IPS-11a (cell line): ENCODE measurements around the gene ENPP3.

Experiments
- H3K4me3 ChIP-seq: one replicate; pipeline ENCODE4 v1.5.1; 2013; ENCODE audit warnings: low read depth, low read length, control low read depth

The ENPP3 gene

DNA sequence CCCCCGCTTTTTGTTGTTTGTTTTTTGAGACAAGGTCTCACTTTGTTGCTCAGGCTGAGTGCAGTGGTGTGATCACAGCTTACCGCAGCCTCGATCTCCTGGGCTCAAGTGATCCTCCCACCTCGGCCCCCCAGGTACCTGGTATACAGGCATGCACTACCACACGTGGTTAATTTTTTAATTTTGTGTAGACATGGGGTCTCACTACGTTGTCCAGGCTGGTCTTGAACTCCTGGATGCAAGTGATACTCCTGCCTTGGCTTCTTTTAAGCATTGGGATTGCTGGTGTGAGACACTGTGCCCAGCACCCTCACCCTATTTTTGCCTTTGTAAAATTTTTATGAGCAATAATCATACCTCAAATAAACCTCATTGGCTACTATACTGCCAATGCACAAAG, 5.5 kb downstream of the ENPP3 start:
- no peak overlapping the region for H3K4me3 ChIP-seq

DNA sequence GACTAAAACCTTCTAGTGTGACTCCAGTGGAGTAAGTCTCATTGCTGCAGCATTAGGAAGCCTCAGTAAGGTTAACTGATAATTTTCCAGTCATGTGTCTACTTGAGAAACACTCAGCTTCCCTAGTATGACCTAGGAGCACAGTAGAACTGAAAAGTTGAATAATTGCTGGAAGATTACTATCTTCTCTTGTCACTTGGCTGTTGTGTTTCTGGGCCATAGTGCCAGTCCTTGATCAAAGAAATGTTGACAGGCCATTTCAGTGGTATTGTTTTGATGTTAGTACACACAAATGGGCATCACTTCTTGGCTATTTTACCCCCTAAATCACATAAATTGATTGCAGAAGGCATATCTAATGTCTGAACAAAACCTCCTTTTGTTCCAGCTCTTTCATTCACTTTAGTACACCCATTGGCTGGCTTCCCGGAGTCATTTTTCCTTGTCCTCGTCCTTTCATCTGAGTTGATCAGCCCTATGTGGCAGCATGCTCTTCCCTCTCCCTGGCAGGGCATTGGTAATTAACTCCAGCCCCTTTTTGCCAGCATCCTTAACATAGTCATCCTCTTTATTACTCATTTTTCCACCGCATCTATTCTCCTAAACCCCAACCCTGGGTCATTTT, 6.0 kb downstream of the ENPP3 start:
- no peak overlapping the region for H3K4me3 ChIP-seq

DNA sequence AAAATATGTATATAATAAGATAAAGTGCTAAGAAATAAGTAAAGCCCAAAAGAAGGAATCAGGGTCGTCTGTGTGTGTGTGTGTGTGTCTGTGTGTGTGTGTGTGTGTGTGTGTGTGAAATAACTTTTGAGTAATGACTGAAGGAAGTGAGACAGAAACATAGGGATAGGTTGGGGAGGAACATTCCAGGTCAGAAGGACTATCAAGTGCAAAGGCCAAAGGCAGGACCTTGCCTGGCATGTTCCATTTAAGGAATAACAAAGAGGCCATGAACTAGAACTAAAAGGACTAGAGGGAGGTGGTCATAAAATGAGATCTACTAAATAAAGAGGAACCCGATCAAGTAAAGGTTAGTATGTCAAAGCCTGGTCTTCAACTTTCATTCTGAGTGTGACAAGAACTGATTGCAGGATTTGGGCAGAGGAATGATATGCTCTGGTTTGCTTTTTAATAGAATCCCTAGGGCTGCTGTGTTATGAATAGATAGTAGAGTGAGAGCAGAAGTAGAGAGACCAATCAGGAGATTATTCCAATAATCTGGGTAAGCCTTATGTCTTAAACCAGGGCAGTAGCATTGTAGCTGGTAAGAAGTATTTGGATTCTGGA, 6.9 kb downstream of the ENPP3 start:
- no peak overlapping the region for H3K4me3 ChIP-seq

DNA sequence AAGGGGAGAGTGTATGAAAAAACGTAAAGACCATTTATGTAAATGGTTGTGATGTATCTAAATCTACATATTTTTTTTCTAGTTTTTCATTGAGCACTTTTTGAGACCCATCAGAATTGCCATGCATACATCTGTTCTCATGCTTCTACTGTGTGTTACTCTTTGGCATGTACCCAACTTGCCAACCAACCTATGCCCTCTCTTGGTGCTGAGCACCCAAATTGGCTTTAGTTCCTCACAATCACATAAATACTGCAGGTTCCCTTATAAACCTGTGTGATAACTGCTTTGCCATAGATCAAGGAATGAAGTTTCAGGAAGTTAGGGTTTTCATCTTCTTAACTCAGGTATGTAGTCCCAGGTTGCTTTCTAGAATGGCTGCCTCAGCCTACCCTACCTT, 7.8 kb downstream of the ENPP3 start:
- no peak overlapping the region for H3K4me3 ChIP-seq

DNA sequence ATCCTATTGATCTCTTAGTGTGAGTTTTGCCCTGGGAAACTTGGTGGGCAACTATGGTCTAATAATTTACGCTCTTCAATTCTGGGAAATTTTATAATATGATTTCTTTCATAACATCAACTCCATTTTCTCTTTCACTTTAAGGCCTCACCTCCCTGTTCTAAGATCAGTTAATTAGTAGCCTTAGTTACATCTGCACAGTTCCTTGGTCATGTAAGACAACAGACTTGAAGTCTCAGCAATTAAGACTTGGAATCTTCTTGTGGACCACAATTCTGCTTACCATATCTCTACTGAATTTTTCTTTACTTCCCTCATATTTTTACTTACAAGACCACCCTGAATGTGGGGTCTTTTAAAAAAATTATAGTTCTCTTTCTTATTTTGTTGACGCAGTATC, 8.7 kb downstream of the ENPP3 start:
- no peak overlapping the region for H3K4me3 ChIP-seq

DNA sequence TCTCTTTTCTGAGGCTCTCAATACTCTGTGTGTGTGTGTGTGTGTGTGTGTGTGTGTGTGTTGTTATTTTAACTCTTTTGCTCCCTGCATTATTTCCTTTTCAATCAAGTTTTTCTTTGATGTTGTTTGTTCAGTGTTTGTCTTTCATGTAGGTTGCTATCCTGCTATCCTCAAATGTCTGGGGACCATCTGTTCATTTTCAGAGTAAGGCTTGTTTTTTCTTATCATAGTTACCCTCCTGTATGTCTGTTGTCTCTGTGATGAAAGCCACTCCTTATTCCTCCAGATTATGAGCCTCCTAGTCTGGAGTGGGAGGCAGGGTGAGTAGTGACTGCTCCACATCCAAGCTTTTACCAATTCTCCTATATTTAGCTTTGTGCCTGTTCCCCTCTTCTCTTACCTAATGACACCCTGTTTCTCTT, 9.2 kb downstream of the ENPP3 start:
- no peak overlapping the region for H3K4me3 ChIP-seq

DNA sequence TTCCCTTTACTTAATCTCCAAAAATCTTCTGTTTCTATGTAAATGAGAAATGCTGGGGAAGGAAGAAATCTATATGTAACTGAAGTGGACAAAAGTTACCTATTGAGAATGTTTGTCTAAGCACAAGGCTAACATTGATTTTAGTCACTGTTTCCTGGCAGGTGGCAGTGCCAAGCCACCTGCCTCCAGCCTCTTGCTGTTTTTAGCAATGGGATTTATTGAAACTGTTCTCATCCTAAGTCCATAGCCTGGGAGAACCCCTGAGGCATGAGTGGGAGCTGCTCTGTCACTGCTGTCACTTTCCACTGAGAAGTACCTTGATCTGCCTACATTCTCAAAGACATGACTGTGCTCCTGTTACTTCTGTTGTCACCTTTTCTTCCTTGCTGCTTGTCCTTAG, 14.7 kb downstream of the ENPP3 start:
- H3K4me3 ChIP-seq = no peak overlapping the region

DNA sequence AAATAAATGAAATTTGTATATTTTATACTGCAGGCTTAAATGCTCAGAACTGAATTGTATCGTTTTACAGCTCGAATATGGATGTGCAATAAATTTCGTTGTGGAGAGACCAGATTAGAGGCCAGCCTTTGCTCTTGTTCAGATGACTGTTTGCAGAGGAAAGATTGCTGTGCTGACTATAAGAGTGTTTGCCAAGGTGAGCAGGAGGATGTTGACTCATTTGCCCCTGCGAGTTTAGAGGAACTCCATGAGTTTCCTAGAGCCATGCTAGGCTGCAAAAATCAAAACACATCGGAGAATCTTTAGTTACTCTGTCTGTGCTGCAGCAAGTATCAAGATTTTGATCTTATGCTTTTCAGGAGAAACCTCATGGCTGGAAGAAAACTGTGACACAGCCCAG, 15.4 kb downstream of the ENPP3 start:
- no peak overlapping the region for H3K4me3 ChIP-seq

DNA sequence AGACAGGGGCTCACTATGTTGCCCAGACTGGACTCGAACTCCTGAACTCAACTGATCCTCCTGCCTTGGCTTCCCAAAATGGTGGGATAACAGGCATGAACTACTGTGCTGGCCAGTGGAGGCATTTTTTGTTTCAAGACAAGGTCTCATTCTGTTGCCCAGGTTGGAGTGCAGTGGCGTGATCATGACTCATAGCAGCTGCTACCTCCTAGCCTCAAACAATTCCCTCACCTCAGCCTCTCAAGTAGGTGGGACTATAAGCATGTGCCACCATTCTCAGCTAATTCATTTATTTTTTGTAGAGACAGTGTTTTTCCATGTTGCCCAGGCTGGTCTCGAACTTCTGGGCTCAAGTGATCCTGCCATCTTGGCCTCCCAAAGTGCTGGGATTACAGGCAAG, 17.2 kb downstream of the ENPP3 start:
- no peak overlapping the region for H3K4me3 ChIP-seq

DNA sequence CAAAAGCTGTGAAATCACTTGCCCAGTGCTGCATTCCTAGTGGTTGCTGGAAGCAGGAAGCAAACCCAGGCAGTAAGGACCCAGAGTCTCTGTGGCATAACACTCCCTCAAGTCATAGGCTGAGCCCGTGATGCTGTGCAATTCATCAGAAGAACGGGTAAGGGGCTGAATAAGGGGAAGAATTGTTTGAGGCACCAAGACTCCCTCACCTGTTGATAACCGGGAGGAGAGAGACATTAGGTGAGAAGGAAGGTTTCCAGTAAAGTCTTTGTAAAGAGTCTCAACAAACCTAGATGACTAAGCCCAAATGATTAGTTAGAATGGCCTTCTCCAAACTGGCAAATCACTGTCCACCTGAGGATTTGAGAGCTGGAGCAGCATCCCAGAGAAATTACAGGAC, 18.3 kb downstream of the ENPP3 start:
- H3K4me3 ChIP-seq = no peak overlapping the region

DNA sequence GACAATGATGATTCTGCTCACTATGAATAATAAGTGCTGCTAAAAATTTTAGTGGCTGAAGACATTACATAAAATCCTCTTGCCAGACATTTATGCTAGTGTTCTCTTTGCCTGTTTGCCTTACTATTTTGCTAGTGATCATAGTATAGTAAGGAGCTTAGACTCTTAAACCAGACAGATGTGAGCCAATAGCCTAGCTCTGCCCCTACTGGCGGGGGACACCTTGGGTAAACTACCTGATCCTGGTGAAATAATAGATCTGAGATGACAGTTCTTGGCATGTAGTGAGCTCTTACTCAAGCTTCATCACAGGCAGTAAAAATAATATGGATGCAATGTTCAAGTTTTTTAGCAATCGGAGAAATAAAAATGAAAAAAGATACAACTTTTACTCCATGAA, 18.8 kb downstream of the ENPP3 start:
- no peak overlapping the region for H3K4me3 ChIP-seq

DNA sequence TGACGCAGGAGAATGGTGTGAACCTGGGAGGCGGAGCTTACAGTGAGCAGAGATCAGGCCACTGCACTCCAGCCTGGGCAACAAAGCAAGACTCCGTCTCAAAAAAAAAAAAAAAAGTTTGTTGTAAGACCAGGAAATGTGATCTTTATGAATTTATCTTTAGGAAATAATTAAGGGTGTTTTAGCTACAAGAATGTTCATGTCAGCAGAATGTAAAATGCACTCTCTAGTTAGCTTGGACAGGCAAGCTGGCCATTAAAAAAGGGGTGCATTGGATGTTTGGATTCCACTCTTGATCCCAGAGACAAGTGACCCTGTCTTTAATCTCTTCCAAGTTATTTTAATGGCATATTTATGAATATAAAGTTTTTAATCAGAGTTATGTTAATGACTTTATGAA, 19.6 kb downstream of the ENPP3 start:
- H3K4me3 ChIP-seq = no peak overlapping the region

DNA sequence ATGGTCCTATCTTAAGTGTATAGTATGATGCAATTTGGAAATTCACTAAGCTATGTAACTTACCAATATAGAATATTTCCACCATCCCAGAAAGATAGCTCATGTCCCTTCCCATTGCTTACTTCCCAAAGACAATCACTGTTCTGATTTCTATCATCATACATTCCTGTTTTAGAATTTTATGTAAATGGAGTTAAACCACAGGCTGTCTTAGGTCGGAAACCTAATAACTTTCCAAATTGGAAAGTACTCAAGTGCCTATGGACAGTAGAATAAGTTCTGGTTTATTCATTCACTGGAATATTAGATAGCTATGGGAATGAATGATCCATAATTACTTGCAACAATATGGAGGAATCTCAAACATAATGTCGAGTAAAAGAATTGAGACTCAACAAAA, 20.1 kb downstream of the ENPP3 start:
- no peak overlapping the region for H3K4me3 ChIP-seq

DNA sequence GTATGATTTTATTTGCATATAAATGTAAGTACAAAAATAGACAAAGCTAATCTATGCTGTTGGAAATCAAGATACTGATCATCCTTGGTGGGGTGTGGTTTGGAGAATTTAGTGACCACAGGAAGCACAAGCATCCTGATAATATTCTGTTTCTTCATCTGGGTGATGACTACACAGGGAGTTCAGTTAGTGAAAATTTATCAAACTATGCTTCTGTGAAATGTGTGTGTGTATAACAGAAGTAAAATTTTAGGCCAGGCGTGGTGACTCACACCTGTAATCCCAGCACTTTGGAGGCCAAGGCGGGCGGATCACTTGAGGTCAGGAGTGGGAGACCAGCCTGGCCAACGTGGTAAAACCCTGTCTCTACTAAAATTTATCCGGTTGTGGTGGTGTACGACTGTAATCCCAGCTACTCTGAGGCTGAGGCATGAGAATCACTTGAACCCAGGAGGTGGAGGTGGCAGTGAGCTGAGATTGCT, 20.6 kb downstream of the ENPP3 start:
- H3K4me3 ChIP-seq = no peak overlapping the region

DNA sequence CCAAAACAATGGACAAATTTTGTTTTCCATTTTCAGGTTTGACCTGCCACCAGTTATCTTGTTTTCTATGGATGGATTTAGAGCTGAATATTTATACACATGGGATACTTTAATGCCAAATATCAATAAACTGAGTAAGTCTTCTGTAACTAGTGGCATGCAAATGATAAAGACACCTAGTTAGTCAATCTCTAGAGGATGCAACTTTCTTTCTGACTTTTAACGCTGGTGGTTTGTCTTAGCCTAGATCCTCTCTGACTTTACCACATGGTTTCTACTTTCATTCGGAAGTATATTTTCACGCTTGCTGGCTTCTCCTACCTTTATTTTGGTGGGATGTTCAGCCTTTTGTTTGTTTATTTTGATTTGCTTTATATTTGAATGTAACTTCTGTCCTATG, 21.2 kb downstream of the ENPP3 start:
- H3K4me3 ChIP-seq = no peak overlapping the region

DNA sequence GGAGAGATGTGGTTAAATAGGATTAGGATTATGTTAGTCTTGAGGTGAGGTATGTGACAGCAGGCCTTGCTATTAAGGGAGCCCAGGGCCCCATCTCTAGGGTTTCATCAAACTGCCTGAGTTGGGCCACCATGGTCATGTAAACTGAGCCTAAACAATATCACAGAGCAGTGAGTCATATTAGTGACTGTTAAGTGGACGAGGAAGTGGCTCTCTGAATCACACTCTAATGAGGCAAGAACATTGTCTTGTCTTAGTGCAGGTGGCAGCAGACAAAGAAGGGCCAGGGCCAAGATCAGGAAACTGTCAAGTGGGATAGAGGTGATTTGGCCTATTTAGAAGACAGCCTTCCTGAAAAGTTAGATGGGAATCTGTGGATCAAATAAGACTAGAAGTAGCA, 23.1 kb downstream of the ENPP3 start:
- no peak overlapping the region for H3K4me3 ChIP-seq

DNA sequence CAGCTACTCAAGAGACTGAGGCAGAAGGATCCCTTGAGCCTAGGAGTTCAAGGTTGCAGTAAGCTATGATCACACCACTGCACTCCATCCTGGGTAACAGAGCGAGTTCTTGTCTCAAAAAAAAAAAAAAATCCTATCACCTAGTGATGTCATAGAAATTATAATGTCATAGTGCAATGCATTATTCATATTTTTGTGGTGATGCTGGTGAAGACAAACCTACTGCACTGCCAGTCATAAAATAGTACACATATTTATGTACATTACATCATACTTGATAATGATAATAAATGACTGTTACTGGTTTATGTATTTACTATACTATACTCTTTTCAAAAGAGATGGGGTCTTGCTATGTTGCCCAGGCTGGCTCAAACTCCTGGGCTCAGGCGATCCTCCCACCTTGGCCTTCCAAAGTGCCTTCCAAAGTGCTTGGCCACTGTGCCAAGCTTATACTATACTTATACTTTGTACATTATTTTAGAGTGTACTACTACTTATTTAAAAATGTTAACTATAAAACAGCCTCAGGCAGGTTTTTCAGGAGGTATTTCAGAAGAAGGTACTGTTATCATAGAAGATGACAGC, 26.6 kb downstream of the ENPP3 start:
- H3K4me3 ChIP-seq = no peak overlapping the region

DNA sequence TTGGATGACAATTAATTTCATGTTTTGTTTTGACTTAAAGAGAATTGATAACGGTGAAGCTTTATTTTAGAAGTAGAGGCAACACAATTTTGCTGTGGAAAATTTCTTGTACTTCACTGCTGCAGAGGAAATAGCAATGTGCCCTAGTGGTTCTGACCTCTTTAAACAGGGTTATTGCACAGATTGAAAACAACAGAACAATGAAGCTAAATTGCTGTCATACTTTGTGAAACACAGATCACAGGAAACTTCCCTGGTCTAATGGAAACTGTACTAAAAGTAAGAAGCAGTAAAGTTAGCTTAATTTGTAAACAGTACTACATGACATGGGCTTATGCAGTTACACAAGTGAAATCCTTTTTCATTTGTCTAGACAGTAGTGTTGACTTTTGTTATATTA, 32.8 kb downstream of the ENPP3 start:
- H3K4me3 ChIP-seq = no peak overlapping the region

DNA sequence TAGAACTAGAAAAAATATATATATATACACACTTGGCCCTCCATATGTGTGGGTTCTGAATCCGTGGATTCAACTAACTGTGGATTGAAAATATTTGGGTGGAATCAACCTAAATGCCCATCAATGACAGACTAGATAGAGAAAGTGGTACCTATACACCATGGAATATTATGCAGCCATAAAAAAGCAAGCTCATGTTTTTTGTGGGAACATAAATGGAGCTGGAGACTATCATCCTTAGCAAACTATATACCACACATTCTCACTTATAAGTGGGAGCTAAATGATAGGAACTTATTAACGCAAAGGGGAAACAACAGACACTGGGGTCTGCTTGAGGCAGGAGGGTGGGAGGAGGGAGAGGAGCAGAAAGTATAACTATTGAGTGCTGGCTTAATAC, 36.1 kb downstream of the ENPP3 start:
- H3K4me3 ChIP-seq = no peak overlapping the region

DNA sequence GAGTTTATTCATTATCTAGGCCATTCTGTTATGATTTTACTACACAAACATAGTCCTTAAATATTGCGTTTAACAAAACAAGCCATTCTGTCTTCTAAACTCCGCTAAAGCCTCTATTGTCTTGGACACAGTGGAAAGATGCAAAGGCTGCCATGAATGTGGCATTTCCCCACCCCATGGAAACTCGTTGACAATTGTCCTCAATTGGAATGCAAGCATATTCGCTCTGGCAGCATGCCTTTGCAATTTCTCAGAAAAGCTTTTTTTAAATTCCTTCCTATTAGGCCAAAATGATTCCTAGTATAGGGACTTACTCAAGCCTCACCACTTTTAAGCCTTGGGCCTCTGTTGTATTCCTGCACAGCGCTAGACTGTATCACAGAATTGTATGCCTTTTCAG, 41.3 kb downstream of the ENPP3 start:
- H3K4me3 ChIP-seq = no peak overlapping the region

DNA sequence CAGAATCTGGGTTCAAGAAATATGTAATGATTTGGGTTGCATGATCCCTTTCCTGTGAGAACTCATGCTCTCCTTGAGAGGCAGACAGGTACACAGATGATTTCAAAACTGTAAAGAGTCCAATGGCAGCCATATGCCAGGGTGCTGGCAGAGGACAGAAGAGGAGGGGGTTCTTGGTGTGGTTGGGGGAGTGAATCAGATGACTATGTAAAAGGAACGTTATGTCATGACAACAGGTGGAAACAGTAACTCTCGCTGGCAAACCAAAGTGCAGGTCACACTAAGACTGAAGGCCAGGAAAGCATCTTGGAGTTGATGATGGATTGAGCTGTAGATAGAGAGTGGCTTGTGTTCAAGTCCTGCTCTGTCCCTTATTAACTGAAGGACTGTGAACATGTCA, 43.8 kb downstream of the ENPP3 start:
- no peak overlapping the region for H3K4me3 ChIP-seq

DNA sequence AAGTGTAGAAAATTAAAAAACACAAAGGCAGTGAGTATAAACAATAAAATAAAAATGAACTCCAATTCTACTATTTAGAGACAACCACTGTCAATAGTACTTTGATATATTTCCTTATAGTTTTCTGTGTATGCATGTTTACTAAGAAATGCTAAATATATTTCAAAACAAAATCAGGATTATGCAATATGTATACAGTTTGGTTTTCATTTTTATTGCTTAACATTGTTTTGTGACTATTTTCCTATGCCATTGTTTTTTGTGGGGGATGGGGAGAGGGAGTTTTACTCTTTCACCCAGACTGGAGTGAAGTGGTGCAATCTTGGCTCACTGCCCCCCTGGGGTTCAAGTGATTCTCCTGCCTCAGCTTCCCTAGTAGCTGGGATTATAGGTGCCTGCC, 44.5 kb downstream of the ENPP3 start:
- H3K4me3 ChIP-seq = no peak overlapping the region

DNA sequence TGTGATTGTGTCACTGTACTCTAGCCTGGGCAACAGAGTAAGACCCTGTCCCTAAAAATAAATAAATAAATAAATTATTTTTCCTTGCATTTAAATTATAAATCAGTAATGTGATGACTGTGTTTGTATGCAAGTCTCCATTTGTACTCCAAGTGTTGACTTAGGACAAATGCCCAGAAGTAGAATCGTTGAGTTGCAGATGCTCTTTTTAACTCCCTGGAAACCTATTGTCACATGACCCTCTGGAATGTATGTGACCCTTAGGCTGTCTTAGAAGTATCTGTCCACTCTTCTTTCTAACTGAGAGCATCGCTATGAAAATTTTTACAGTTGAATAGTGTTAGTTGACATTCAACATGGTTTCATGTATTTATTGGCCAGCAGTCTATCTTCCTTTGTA, 45.3 kb downstream of the ENPP3 start:
- no peak overlapping the region for H3K4me3 ChIP-seq
